GM19238 (cell line): Measurements from ENCODE around the gene POLR2I.
"Not testable (repeated sequence)": the region's sequence is repeated elsewhere in the genome, so short reads cannot be mapped to it uniquely, and the experiment has no call there.

Source experiments
- DNase-seq: peaks from one replicate; pipeline ENCODE4 v3.0.0; 2011; ENCODE audit warnings: low spot score; ENCODE audit not compliant: insufficient read length

Gene POLR2I

GRCh38 chr19:36134867-36135266 is 20.2 kb upstream of the POLR2I start:
- DNase-seq, result not testable (repeated sequence)

GRCh38 chr19:36131221-36131620 is 16.5 kb upstream of the POLR2I start:
- not testable (repeated sequence) for DNase-seq

GRCh38 chr19:36128392-36128736 is 13.7 kb upstream of the POLR2I start:
- no peak for DNase-seq

- no peak for DNase-seq
Measured at GRCh38 chr19:36125557-36125956, 10.9 kb upstream of the POLR2I start.

- no peak for DNase-seq
Measured at GRCh38 chr19:36121486-36122124, 6.9 kb upstream of the POLR2I start.

DNA sequence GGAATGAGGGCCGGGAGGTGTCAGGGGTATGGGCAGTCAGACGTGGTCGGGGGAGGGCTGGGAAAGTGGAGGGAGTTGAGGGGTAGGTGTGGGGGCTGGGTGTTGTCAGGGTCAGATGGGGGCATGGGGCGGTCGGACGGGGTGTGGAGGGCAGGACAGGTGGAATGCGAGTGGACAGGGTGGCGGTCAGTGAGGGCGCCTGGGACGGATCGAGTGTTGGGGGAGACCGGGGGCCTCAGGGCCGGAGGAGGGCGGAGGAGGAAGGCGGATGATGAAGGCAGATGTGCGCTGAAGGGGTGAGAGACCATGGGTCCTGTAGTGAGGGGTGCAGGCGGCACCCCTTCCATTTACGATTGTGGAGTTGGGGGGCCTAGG is 6.3 kb upstream of the POLR2I start:
- DNase-seq, result no peak

DNA sequence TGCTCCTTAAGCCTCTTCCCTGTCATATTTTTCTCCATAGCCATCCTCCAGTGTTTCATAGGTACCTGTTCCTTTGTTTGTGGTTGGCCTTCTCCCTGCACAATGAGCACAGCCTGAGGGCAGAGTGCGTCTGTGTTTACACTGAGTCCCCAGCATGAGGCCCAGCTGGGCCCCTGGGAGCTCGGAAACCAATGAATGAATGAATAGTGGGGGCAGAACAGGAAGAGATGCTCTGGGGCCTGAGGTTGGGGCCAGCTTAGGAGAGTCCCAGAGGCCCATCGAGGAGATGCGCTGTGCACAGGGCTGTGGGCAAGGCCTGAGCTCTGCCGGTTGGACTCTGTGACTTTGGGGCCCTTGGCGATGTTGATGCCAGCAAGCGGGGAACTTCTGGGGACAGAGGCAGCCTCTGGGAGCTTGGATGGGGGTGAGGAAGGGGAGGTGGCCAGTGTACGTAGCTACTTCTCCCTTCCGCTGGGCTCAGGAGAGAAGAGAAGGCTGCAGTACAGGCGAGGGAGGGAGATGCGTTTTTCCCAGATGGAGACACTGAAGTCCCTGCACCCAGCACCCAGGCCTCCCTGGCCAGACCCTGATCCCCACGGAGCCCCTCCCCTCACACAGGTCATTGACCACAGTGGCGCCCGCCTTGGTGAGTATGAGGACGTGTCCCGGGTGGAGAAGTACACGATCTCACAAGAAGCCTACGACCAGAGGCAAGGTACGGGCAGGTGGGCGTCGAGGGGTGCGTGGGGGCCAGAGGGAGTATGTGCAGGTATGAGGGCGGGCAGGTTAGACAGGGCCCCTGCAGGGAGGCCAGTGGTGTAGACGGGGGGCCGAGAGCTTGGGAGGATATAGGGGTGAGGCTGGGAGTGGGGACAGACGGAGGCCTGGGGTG is 5.7 kb upstream of the POLR2I start:
- no peak for DNase-seq

DNA sequence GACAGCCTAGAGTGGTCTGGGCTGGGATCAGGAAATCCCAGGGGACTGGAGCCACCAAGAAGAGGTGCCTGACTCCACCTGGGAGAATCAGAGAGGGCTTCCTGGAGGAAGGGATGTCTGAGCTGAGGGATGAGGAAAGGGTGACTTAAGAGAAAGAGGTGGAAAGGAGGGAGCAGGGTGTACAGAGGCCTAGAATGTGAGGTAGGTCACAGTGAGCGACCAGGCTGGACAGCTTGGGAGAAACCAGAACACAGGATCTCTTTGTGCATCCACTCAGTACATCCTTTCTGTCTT is 1.6 kb upstream of the POLR2I start:
- no peak for DNase-seq

- peak; percentile 85 for DNase-seq
Measured at GRCh38 chr19:36115453-36116343, 1.0 kb upstream of the POLR2I start, which contains the start of gene TBCB. Gene TBCB (plus strand): TSS chr19:36115468. CDS start chr19:36115561, 93 bp downstream.

DNA sequence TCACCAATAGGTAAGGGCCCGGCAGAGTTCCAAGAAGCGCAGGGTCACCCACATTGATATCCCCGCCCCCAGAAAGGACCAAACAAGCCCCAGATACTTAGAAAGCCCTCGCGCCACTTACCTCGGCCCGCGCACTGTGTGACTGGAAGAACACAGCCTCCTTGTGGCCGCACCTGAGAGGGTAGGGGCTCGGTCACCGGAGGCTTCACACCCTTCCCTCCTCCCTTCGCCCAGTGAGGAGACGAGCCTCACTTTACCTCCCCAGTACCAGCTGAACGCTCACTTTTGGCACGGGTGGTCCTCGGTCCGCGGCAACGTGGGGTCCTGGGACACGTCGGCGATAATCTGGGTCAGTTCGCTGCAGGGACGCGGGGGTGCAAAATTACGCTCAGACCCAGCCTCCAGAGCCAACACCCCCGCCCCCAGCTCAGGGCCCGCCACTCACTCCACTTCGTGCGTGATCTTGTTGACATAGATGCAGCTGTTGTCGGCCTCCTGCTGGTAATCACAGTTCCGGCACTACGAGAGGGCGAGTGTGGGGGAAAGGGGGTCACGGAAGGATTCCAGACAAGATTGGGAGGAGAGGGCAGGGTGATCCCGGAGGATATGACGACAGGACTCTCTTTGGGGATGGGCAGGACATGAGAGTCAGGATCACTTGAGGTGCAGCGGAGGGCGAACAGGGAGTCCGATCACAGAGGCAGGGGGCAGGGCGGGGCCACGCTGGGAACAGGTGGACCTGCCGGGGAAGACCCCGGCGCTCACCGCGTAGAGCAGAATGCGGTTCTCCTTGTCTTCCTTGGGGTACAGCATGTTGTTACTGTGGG is 568 bp downstream of the POLR2I start:
- DNase-seq, result peak; percentile 30

DNA sequence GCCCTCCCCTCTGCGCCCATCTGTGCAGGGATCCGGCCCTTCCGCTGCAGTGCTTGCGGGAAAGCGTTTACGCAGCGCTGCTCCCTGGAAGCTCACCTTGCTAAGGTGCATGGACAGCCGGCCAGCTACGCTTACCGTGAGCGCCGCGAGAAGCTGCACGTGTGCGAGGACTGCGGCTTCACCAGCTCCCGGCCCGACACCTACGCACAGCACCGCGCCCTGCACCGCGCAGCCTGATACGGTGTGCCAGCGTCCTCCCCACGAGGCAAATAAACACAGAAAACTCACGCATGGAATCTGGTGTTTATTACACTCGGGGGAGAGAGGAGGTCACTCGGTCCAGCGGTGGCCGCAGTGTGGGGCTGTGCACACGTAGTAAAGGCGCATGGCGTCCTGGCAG is 1.2 kb downstream of the POLR2I start:
- no peak for DNase-seq

GRCh38 chr19:36112678-36113077 is 2.0 kb downstream of the POLR2I start:
- no peak for DNase-seq

DNA sequence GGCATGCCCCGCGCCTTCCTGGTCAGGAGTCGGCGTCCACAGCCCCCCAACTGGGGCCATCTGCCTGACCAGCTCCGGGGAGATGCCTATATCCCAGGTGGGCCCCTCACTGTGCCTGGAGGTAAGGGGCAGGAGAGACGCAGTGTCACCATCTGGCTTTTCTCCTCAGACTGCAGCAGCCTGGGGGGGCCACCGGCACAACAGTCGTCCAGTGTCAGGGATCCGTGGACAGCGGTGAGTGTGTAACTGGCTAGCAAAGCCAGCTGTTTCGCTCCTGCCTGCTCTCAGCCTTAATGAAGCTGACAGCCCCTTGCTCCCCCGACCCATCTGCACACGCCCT is 3.5 kb downstream of the POLR2I start:
- no peak for DNase-seq

DNA sequence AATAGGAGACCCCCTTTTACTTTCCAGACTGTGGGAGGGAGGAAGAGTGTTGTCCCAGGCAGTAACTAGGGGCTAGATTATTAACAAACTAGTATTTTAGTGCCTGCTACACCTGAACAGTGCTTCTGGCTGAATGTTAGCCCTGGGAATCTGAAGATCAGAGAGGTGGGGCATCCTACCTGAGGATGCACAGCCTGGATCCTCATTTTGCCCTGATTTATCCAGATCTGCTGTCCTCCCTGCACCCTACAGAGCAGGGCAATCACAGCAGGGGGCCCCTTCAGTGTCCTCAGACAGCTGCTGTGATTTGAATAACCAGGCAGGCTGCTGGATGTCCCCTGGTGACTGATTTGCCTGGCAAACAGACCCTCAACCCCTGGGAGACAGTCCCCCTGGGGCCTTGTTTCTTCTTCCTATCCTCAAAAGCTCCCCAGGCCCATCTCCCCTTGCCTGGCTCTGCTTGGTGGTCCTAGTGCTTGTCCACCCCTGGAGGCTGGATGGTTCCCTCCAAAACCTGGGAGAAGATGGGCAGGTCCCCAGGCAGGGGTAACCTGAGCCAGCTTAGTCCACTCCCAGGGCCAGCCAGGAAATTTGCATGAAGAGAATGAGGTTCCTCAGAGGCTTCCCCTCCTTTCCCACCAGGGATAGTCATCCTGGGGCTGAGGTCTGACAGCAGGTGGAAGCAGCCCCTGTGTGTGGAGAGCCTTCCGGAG is 4.0 kb downstream of the POLR2I start, which contains the start of gene OVOL3:
Gene OVOL3, plus strand, starts transcription at position 657 of the 713 bp plus-strand sequence. CDS start 60 bp downstream, outside the sequence.
- no peak for DNase-seq

DNA sequence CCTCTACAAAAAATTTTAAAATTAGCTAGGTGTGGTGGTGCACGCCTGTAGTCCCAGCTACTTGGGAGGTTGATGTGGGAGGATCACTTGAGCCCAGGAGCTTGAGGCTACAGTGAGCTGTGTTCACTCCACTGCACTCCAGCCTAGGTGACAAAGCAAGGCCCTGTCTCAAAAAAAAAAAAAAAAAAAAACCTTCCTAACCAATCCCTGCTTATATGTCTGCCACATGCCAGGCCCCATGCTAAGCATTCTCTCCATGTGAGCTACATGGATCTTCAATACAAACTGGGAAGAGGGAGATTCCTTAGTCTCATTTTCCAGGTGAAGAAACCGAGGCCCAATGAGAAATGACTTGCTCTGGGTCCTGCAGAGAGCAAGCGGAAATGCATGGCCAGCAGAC is 6.0 kb downstream of the POLR2I start:
- no peak for DNase-seq

DNA sequence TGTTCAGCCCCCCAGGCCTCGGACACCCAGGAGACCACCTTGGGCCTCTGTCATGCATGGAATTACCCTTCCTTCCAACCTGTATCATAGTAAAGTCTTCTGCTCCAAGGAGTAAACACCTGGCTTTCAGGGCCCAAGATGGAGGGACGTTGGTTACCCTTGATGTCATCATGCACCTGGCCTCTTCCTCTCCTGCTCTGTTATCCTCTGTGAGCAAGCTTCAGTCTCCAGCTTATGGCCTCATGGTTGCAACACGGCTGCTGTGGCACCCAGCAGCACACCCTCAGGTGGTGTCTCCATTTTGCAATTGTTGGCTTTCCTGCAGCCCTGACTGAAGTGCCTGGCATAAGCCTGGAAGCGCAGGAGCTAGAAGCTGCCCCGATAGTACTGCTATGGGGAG is 7.7 kb downstream of the POLR2I start:
- no peak for DNase-seq

- no peak for DNase-seq
Measured at GRCh38 chr19:36106441-36106840, 8.2 kb downstream of the POLR2I start.

- no peak for DNase-seq
Measured at GRCh38 chr19:36103842-36104552, 10.7 kb downstream of the POLR2I start.

DNA sequence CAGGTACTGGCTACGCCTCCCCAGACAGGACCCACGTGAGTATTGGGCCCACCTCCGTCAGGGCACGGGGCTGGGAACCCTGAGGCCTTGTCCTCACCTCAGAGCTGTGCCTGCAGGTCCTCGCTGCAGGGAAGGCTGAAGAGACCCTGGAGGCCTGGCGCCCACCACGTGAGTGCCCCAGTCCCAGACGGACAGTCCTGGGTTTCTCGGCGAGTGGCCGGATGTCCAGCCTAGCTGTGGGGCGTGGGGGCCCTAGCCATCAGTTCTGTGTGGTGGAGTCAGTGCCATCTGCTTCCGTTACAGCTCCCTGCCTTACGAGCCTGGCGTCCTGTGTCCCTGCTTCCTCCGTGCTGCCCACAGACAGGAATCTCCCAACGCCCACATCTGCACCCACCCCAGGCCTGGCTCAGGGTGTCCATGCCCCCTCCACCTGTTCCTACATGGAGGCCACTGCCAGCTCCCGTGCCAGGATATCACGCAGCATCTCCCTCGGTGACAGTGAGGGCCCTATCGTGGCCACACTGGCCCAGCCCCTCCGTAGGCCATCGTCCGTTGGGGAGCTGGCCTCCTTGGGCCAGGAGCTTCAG is 11.5 kb downstream of the POLR2I start:
- no peak for DNase-seq
